Lower leg skin (tissue), 3 donors: ENCODE data around the gene DPP6.

Source experiments
- POLR2A ChIP-seq, 2 donors: fragments of 450-650 bp; IDR thresholded peaks; one replicate each; pipeline ENCODE4 v1.6.1; 2016 to 2017; ENCODE audit warnings: antibody characterized with exemption in 2 of 2, mild to moderate bottlenecking in 1 of 2, moderate library complexity in 1 of 2
- TF ChIP-seq, protein P1 (sequence below), 3 donors: fragments of 450-650 bp; IDR thresholded peaks; one replicate each; pipeline ENCODE4 v1.5.1; 2016; ENCODE audit warnings: antibody characterized with exemption in 3 of 3, mild to moderate bottlenecking in 3 of 3, moderate library complexity in 2 of 3

DNA sequence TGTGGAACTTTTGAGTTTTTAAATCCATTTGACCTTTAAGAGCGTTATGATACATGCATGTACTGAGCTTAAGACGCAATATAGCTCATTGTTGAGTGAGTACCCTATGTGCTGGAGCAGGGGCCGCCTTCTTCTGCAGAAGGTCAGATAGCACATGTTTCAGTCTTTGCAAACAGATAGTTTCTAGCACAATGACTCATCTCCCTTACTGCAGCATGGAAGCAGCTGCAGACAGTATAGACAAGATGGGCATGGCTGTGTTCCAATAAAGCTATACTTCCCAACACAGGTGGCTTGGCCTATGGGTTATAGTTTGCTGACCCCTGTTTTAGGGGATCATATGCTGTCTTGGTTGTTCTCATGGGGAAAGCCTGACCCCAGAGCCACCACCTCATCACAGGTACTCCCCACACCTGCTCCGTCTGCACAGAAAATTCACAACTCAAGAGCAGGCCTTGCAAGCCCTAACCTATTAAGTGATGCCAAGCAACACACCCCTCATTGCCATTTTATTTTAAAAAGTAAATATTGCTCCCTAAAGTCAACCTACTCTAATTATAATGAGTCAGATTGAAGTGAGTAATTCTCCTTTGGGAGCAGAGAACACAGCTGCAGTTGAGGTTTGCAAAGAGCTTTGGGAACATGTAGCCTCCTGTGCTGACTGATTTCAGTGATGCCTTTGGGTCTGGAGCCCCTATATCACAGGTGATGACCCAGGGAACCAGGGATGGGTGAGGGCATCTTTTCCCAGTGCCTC lies 620.6 kb downstream of the DPP6 start:
- TF ChIP-seq, protein P1, sequence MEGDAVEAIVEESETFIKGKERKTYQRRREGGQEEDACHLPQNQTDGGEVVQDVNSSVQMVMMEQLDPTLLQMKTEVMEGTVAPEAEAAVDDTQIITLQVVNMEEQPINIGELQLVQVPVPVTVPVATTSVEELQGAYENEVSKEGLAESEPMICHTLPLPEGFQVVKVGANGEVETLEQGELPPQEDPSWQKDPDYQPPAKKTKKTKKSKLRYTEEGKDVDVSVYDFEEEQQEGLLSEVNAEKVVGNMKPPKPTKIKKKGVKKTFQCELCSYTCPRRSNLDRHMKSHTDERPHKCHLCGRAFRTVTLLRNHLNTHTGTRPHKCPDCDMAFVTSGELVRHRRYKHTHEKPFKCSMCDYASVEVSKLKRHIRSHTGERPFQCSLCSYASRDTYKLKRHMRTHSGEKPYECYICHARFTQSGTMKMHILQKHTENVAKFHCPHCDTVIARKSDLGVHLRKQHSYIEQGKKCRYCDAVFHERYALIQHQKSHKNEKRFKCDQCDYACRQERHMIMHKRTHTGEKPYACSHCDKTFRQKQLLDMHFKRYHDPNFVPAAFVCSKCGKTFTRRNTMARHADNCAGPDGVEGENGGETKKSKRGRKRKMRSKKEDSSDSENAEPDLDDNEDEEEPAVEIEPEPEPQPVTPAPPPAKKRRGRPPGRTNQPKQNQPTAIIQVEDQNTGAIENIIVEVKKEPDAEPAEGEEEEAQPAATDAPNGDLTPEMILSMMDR (IDR thresholded peaks at IDR 0.05) = no peak
- no peak for TF ChIP-seq POLR2A (IDR thresholded peaks at IDR 0.05)
